ENCODE data around the gene DVL2. TPM values are rescaled to one million over a fixed set of nuclear protein-coding genes. Genes with fewer than 3 reads are reported as not detected.

DVL2 gene
- total and polyA plus RNA-seq, 5 donors = 14.6 to 26.1 (median 20.8) TPM

GRCh38 chr17:7236808-7237207 lies 2.5 kb upstream of the DVL2 start:
- H3K4me1 ChIP-seq (ENCODE audit: control insufficient read depth, insufficient read depth, low read length) = peaks cover 11% of the 10 kb centered on the region
- 85% methylated on average over 6 of the region's 6 CpGs for WGBS

DNA sequence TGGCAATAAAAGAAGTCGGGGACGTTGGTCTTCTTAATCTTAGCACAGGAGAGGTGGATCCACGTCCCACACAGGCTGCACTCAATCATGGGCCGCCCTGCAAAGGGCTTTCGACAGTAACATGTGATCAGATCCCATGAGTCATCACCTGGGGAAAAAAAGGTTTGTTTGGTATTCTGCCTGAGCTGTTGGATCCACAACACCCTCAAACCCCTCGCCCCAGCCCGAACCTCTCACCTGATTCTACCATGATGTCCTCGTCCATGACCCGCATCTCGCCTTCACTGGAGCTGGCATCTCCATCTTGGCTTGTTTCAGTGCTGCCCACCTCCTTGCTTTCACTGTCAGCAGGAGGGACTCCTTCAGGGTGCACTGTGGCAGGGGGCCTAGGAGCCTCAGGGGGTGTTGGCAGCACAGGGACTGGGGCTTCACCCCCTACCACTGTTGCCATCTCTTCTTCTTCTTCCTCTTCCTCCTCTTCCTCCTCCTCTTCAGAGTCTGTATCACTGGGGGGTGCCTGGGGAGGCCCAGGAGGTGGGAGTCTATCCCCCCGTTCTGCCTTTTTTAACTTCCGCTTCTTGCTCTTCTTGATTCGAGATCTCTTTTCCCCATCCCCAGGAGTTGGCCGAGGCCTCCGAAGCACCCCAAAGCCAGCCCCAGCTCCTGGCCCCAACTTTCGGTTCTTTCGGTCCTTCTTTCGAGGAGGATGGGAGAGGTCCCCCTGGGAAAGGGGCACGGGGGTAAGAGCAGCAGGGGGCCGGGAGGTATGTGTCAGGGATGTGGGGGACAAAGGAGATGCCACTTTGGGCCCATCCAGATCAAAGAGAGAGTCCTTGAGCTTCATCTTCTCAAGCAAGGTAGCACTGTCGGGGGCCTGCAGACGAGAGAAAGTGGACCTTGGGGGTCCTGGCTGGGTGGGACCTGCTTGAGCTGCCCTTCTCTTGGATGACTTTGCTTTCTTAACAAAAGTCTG lies 1.7 kb upstream of the DVL2 start:
- DNase-seq (peak in 1 of 3 donors; percentile 37), ATAC-seq (no peak)
- no peak overlapping the region for H3K27ac ChIP-seq (ENCODE audit: low read length)
- 84% methylated on average over 22 of the region's 22 CpGs for WGBS
- H3K4me1 ChIP-seq (ENCODE audit: control insufficient read depth, insufficient read depth, low read length) = peaks cover 8% of the 10 kb centered on the region
- no peak overlapping the region for H3K4me3 ChIP-seq (ENCODE audit: low read length)
- intact Hi-C loops (cut with DNase I) = no loop called here
- H3K9me3 ChIP-seq (ENCODE audit: control insufficient read depth, low read length) = no peaks in the 10 kb centered on the region
- H3K27me3 ChIP-seq (ENCODE audit: control insufficient read depth, insufficient read depth) = no peaks in the 10 kb centered on the region

More at GRCh38 chr17:7236808-7237207, 2.5 kb upstream of the DVL2 start:
- ATAC-seq (no peak), DNase-seq (peak in 1 of 3 donors; percentile 23)
- Histone ChIP-seq H3K4me3 (ENCODE audit: low read length) (no peak overlapping the region), H3K9me3 (ENCODE audit: control insufficient read depth, low read length) (no peaks in the 10 kb centered on the region), H3K27ac (ENCODE audit: low read length) (no peak overlapping the region), H3K27me3 (ENCODE audit: control insufficient read depth, insufficient read depth) (no peaks in the 10 kb centered on the region)
- intact Hi-C loops (cut with DNase I) = no loop called here

DNA sequence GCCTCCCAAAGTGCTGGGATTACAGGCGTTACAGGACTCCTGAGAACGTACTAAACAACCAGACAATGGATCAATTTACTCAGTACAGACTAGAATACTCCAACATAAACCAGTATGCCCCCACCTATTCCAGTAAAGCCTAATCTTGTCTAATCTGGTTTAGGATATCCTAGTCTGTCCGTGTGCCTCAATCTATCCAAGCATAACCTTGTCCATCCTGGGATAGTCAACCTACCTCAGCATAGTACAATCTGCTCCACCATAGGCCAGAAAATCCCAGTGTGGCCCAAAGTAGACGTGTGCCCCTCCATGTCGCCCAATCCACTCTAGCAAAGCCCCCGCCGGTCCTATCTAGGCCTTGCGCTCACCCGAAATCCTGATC lies 625 bp downstream of the DVL2 start:
- H3K9me3 ChIP-seq (ENCODE audit: control insufficient read depth, low read length) = no peaks in the 10 kb centered on the region
- no peak for DNase-seq
- WGBS = under 1% methylated on average over 9 of the region's 9 CpGs
- no peaks in the 10 kb centered on the region for H3K27me3 ChIP-seq (ENCODE audit: control insufficient read depth, insufficient read depth)
- H3K4me1 ChIP-seq (ENCODE audit: control insufficient read depth, insufficient read depth, low read length) = peaks cover 5% of the 10 kb centered on the region
- peak overlapping the region; percentile 15 for H3K27ac ChIP-seq (ENCODE audit: low read length)
- intact Hi-C loops (cut with DNase I) = no loop called here
- H3K4me3 ChIP-seq (ENCODE audit: low read length) = peak overlapping the region; percentile 63
- ATAC-seq = peak in 1 of 2 donors; percentile 0

DNA sequence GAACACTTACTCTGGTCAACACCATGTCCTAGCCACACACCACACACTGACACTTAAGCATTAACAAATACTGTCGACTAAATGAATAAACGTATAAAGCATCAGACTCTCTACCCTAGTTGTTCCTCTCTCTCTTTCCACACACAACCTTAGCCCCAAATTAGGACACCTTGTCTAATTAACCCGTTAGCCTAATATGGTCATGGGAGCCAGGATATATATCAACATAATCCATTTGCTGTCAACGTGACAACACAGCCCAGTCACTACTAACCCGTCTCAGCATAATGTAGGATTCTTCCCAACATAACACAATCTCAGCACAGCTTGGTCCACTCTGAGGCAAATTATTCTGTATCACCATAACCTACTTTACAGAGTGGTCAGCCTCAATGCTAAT lies 2.2 kb downstream of the DVL2 start:
- H3K27me3 ChIP-seq (ENCODE audit: control insufficient read depth, insufficient read depth) = no peaks in the 10 kb centered on the region
- 73% methylated on average over 5 of the region's 5 CpGs for WGBS
- intact Hi-C loops (cut with DNase I) = no loop called here
- H3K9me3 ChIP-seq (ENCODE audit: control insufficient read depth, low read length) = no peaks in the 10 kb centered on the region
- peaks cover 3% of the 10 kb centered on the region for H3K4me1 ChIP-seq (ENCODE audit: control insufficient read depth, insufficient read depth, low read length)
- no peak for ATAC-seq
- H3K27ac ChIP-seq (ENCODE audit: low read length) = no peak overlapping the region
- H3K4me3 ChIP-seq (ENCODE audit: low read length) = no peak overlapping the region
- no peak for DNase-seq

- Histone ChIP-seq H3K27me3 (ENCODE audit: control insufficient read depth, insufficient read depth) (no peaks in the 10 kb centered on the region), H3K27ac (ENCODE audit: low read length) (no peak overlapping the region), H3K4me1 (ENCODE audit: control insufficient read depth, insufficient read depth, low read length) (peaks cover 3% of the 10 kb centered on the region), H3K4me3 (ENCODE audit: low read length) (no peak overlapping the region), H3K9me3 (ENCODE audit: control insufficient read depth, low read length) (no peaks in the 10 kb centered on the region)
- DNase-seq (peak in 2 of 3 donors; percentile 34 to 41), ATAC-seq (no peak)
- intact Hi-C loops (cut with DNase I) = no loop called here
- 94% methylated on average over 19 of the region's 19 CpGs for WGBS
Measured at GRCh38 chr17:7229504-7229903, 4.8 kb downstream of the DVL2 start.

DNA sequence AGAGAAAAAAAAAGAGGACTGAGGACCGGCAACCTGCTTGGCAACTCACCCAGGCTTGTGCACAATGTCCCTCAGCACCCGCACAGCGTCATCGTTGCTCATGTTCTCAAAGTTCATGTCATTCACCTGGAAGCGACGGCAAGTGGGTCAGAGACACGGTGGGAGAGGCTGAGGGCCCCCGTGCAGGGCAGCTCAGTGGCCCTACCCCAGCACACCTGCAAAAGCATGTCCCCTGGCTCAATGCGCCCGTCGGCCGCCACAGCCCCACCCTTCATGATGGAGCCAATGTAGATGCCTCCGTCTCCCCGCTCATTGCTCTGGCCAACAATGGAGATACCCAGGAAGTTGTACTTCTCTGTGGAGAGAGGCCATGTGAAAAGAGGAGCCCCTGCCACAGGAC lies 5.4 kb downstream of the DVL2 start:
- DNase-seq (peak in 2 of 3 donors; percentile 35 to 50), ATAC-seq (no peak)
- Histone ChIP-seq H3K4me3 (ENCODE audit: low read length) (no peak overlapping the region), H3K27ac (ENCODE audit: low read length) (no peak overlapping the region), H3K9me3 (ENCODE audit: control insufficient read depth, low read length) (no peaks in the 10 kb centered on the region), H3K27me3 (ENCODE audit: control insufficient read depth, insufficient read depth) (no peaks in the 10 kb centered on the region), H3K4me1 (ENCODE audit: control insufficient read depth, insufficient read depth, low read length) (peaks cover 3% of the 10 kb centered on the region)
- WGBS = 91% methylated on average over 14 of the region's 14 CpGs
- intact Hi-C loops (cut with DNase I) = no loop called here

DNA sequence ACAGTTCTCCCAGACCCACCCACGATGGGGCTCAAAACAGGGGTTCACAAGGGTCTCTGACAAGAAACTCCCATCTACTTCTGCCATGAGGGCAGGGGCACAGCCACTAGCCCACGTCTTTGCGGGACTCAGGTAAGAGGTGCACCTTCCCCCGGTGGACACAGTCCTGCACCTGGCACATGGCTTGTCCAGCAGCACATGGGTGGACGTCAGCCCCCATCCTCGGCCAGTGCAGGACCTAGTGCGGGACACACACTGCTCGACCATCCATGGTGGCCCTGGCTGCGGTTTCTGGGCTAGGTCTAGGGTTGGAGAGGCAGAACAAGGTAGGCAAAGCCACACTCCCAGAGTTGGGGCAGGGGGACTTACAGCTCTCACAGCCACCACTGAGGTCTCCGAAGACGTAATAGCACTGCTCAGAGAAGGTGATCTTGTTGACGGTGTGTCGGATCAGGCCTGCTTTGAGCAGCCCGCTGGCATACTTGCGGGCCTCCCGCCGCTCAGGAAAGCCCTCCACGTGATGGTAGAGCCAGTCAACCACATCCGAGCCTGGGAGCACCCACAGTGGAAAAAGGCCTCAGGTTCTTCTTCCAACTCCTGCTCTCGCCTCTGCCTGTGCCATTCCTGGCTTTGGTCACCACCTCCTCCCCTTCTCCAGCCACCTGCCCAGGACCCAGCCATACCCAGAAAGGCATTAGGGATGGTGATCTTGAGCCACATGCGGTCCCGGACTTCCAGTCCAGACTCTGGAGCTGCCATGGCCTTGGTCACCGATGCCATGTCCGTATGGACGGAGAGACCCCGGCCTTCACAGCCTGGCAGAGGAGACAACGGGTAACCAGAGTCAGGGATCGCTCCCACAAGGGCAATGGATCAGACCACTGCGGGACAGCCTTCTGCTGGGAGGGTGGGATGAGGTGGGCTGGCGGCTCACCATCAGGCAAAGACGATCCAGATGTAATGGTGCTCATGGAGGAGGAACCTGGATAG lies 7.3 kb downstream of the DVL2 start:
- H3K27me3 ChIP-seq (ENCODE audit: control insufficient read depth, insufficient read depth) = no peaks in the 10 kb centered on the region
- no peak overlapping the region for H3K4me3 ChIP-seq (ENCODE audit: low read length)
- 91% methylated on average over 31 of the region's 31 CpGs for WGBS
- no peaks in the 10 kb centered on the region for H3K4me1 ChIP-seq (ENCODE audit: control insufficient read depth, insufficient read depth, low read length)
- ATAC-seq (no peak), DNase-seq (peak in 1 of 3 donors; percentile 53)
- no peak overlapping the region for H3K27ac ChIP-seq (ENCODE audit: low read length)
- no peaks in the 10 kb centered on the region for H3K9me3 ChIP-seq (ENCODE audit: control insufficient read depth, low read length)
- intact Hi-C loops (cut with DNase I) = no loop called here

GRCh38 chr17:7225711-7226331 lies 8.5 kb downstream of the DVL2 start:
- Histone ChIP-seq H3K4me3 (ENCODE audit: low read length) (no peak overlapping the region), H3K4me1 (ENCODE audit: control insufficient read depth, insufficient read depth, low read length) (peaks cover under 1% of the 10 kb centered on the region), H3K27me3 (ENCODE audit: control insufficient read depth, insufficient read depth) (no peaks in the 10 kb centered on the region), H3K27ac (ENCODE audit: low read length) (no peak overlapping the region), H3K9me3 (ENCODE audit: control insufficient read depth, low read length) (no peaks in the 10 kb centered on the region)
- ATAC-seq (peak in 1 of 2 donors; percentile 4), DNase-seq (peak in 2 of 3 donors; percentile 60 to 63)
- WGBS = 76% methylated on average over 21 of the region's 21 CpGs
- intact Hi-C loops (cut with DNase I) = no loop called here

- intact Hi-C loops (cut with DNase I) = no loop called here
Measured at GRCh38 chr17:7224661-7225111, 9.6 kb downstream of the DVL2 start.

DNA sequence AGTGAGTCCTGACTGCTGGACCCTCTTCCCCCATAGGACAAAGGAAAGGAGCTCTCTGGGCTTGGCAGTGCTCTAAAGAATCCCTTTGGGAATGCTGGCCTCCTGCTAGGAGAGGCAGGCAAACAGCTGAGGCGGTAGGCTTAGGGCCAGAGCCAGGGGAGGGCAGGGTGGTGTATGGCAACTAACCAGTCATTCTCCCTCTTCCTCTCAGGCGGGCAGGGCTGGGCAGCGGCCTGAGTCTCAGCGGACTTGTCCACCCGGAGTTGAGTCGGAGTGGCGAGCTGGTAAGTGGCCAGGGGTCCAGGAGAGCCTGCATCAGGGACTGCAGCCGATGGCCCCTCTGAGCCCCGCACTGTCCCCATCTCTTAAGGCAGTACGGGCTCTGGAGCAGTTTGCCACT lies 10.2 kb downstream of the DVL2 start:
- Histone ChIP-seq H3K27ac (ENCODE audit: low read length) (no peak overlapping the region), H3K9me3 (ENCODE audit: control insufficient read depth, low read length) (no peaks in the 10 kb centered on the region), H3K27me3 (ENCODE audit: control insufficient read depth, insufficient read depth) (no peaks in the 10 kb centered on the region), H3K4me3 (ENCODE audit: low read length) (no peak overlapping the region), H3K4me1 (ENCODE audit: control insufficient read depth, insufficient read depth, low read length) (peaks cover 2% of the 10 kb centered on the region)
- WGBS = 74% methylated on average over 10 of the region's 10 CpGs
- ATAC-seq = no peak
- intact Hi-C loops (cut with DNase I) = no loop called here
- peak in 2 of 3 donors; percentile 46 to 61 for DNase-seq

More at GRCh38 chr17:7224661-7225111, 9.6 kb downstream of the DVL2 start:
- Histone ChIP-seq H3K9me3 (ENCODE audit: control insufficient read depth, low read length) (no peaks in the 10 kb centered on the region), H3K4me3 (ENCODE audit: low read length) (no peak overlapping the region), H3K27me3 (ENCODE audit: control insufficient read depth, insufficient read depth) (no peaks in the 10 kb centered on the region), H3K27ac (ENCODE audit: low read length) (no peak overlapping the region), H3K4me1 (ENCODE audit: control insufficient read depth, insufficient read depth, low read length) (peaks cover 2% of the 10 kb centered on the region)
- WGBS = 65% methylated on average over 15 of the region's 15 CpGs
- DNase-seq = peak in 1 of 3 donors; percentile 61
- ATAC-seq = no peak
